Subcutaneous preadipocyte (primary cell): ENCODE measurements around the gene LSM14B. TPM values are rescaled to one million over a fixed set of nuclear protein-coding genes. Genes with fewer than 3 reads are reported as not detected.

Source experiments
- total RNA-seq: library from RNA; depleted of rRNA; stranded (reverse); fragments of >200 nt; gene quantifications from 2 replicates; pipeline ENCODE4 v1.2.3, GENCODE V29; 2012

The LSM14B gene
- 32.3 and 34.8 TPM in 2 replicates for total RNA-seq

GRCh38 chr20:62121776-62122653 is at the start of gene LSM14B:
LSM14B (plus strand) TSS chr20:62122475; CDS start chr20:62122667, 192 bp downstream.

GRCh38 chr20:62143081-62143956 is 21.0 kb downstream of the LSM14B start, which contains the start of the genes PSMA7 and SS18L1:
PSMA7 (minus strand) TSS chr20:62143394; CDS start chr20:62143303, 91 bp downstream.
SS18L1 (plus strand) TSS chr20:62143769; CDS start chr20:62143821, 52 bp downstream.

GRCh38 chr20:62182469-62183425 is 60.5 kb downstream of the LSM14B start, which contains the start of gene MTG2:
MTG2 (plus strand) TSS chr20:62183028; CDS start chr20:62193421, 10,393 bp downstream.

Other genes with a start within 250 kb of the LSM14B start
- 4.8 and 8.0 TPM in 2 replicates for gene TAF4, start 56.6 kb upstream of the LSM14B start, total RNA-seq
- gene PSMA7, start 20.9 kb downstream of the LSM14B start, total RNA-seq: 283 and 322 TPM in 2 replicates
- 12.1 and 14.3 TPM in 2 replicates for gene SS18L1, start 21.3 kb downstream of the LSM14B start, total RNA-seq
- 15.8 and 24.0 TPM in 2 replicates for gene MTG2, start 60.6 kb downstream of the LSM14B start, total RNA-seq
- gene HRH3, start 97.8 kb downstream of the LSM14B start, total RNA-seq: not detected in 2 replicates
- 14.7 and 18.6 TPM in 2 replicates for gene OSBPL2, start 116.0 kb downstream of the LSM14B start, total RNA-seq
- gene ADRM1, start 180.5 kb downstream of the LSM14B start, total RNA-seq: 112 and 115 TPM in 2 replicates
- 33.1 and 88.8 TPM in 2 replicates for gene LAMA5, start 244.8 kb downstream of the LSM14B start, total RNA-seq